Amniotic stem cell (primary cell): ENCODE data around the gene SPAG7.

Experiments
- DNase-seq: peaks from one replicate; lab custom pipeline; 2025; lab: John Stamatoyannopoulos, UW

Gene SPAG7, protein sequence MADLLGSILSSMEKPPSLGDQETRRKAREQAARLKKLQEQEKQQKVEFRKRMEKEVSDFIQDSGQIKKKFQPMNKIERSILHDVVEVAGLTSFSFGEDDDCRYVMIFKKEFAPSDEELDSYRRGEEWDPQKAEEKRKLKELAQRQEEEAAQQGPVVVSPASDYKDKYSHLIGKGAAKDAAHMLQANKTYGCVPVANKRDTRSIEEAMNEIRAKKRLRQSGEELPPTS

DNA sequence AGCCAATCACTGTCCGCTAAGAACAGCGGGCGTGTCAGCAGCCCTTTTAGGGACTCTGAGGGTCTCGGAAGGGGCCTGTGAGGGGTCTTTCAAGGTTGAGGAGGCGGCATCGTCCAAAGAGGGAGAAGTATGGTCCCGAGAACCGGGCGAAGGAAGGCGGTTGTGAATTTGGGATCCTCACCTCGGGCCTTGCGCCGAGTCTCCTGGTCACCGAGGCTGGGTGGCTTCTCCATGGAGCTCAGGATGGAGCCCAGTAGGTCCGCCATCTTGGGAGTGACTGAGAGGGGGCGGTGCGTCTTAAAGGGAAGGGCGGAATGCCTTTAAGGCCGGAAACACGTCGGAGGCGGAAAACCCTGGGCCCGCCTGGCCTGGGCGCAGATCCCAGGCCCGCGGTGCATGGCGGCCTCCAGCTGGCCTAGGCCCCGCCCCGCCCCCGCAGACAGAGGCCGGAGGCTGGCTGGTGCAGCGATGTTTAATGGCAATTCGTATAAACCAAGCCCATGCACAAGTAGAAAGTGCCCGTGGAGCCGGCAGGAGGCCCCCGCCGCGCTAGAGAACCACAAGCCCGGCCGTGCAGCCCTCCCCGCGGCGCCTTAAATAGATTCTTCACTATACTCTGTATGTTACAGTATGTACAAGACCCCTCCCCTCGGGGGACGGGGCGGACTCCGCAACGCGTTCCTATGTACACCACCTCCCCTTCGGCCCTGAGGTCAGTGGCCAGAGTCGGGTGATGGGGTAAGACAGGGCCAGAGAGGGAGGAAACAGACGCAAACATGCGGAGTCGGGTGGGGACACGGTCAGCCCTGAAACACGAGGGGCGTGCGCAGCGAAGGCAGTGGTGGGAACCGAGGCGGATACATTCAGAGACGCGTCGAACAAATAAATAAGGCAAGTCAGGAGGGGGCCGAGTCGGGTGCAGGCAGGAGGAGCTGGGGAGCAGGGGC lies at the start of gene SPAG7:
TSS of gene SPAG7 (minus strand) at position 279 of the 947 bp plus-strand sequence. CDS start at position 266, 13 bp downstream.
- DNase-seq, result peak; percentile 91

DNA sequence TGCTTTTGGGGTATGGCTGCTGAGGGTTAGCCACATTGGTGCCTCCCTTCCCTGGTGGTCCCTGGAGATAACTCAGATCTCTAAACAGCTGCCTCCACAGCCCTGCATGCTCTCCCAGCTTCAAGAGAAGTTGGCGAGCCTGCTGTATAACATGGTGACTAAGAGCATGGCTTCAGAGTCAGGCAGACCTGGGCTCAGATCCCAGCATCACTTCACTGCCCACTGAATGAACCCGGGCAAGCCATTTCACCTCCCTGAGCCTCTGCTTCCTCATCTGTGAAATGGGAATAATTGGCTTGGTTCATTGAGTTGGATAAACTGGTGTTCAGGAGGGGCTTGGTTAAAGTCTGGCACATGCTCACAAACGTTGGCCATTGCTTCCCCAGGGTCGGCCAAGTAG lies 46.7 kb upstream of the SPAG7 start:
- DNase-seq, result no peak

DNA sequence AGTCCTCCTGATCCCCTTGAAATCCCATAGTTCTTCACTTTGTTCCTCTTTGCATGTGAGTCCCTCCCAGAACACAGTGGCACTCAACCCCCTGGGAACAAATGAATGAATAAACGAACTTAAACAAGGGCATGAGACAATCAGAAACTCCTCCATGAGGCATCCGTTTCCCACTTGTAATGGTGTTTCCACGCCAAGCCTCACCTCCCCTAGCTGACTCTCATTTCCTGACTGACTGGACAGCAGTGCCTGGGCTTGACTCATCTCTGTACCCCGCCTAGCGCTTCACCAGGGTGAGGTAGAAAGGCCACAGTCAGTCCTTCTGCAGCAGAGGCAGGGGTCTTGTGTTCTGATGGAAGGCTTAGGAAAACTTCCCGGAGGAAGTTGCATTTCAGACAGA lies 44.3 kb upstream of the SPAG7 start:
- DNase-seq, result no peak

DNA sequence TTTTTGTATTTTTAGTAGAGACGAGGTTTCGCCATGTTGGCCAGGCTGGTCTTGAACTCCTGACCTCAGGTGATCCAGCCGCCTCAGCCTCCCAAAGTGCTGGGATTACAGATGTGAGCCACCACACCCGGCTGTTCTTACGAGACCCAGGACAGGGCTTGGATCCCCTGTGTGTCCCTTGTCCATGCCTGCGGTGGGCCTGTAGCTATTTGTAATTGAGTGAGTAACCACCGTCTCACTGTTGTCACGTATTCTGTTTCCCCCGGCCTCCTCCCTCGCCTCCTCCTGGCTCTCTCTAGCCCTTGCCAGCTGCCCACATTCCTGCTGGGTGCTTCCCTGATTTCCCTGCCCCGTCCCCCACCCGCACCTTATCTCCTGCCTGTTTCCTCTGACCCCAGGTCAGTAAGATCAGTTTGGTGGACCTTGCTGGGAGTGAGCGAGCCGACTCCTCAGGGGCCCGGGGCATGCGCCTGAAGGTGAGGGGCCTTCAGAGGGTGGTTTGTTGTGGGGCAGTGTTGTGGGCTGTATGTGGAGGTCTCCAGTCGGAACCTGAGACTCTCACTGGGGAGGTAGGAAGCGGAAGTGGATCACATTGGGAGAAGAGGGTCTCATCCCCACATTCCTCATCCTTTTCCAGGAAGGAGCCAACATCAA lies 35.7 kb upstream of the SPAG7 start:
- DNase-seq, result no peak

DNA sequence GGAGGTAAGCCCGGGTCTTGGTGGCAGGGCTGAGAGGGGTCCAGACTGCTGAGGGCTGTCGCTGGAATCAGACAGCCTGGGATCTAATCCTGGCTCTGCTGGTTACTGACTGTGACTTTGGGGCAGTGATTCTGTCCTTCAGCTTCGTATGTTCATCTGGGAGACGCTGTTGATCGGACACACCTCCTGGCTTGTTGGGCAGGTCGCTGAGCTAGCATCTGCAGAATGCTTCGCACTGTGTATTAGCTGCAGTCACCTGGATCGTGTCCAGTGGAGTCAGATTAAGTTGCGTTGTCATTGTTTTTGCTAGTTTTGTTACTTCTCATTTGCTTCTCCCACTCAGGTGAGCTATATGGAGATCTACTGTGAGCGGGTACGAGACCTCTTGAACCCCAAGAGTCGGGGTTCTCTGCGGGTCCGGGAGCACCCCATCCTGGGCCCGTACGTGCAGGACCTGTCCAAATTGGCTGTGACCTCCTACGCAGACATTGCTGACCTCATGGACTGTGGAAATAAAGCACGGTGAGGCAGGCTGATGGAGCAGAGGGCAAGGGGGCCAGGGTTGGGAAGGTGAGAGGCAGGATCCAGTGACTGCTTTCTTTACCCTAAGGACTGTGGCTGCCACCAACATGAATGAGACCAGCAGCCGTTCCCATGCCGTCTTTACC lies 34.6 kb upstream of the SPAG7 start:
- DNase-seq, result no peak

DNA sequence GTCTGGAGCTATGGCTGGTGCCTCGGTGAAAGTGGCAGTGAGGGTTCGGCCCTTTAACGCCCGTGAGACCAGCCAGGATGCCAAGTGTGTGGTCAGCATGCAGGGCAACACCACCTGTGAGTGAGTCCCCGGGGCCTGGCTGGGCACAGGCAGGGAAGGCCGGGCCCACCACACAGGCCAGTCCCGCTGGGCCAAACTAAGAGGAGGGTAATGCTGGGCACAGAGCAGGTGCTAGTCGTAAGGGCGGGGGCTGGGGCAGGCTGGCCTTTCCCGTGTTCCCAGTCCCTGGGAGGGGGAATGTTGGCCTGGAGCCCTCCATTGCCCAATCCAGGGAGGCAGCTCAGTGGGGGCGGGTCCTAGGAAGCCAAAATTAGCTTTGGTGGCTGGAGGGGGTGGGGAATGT lies 32.6 kb upstream of the SPAG7 start:
- no peak for DNase-seq

DNA sequence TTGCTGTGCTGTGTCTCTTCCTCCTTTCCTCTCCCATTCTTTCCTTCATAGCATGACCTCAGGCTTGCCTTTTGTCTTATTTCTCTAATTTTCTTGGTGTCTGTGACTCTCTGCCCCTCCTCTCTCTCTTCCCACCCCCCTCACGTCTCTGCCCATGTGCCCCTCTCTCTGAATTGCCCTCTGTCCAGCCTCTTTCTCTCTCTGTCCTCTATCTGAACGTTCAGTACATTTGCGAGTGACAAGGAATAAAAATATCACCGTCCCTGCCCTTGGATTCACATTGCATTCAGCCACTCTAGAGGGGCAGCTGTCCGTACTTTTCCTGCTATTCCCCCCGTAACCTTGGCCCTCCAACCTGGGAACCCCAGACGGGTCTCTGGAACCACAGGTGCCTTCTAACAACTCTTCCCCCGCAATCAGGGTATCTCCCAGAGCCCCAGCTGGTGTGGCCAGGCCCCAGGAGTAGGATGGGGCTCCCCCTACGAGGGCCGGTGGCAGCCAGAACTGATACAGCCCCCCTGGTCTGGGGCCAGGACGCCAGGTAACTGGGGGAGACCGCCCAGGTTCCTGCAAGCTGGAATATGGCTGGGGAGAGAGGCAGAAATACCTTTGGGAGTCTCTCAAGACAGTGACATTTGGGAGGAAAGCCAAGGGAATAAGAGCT lies 31.9 kb upstream of the SPAG7 start:
- DNase-seq, result no peak

DNA sequence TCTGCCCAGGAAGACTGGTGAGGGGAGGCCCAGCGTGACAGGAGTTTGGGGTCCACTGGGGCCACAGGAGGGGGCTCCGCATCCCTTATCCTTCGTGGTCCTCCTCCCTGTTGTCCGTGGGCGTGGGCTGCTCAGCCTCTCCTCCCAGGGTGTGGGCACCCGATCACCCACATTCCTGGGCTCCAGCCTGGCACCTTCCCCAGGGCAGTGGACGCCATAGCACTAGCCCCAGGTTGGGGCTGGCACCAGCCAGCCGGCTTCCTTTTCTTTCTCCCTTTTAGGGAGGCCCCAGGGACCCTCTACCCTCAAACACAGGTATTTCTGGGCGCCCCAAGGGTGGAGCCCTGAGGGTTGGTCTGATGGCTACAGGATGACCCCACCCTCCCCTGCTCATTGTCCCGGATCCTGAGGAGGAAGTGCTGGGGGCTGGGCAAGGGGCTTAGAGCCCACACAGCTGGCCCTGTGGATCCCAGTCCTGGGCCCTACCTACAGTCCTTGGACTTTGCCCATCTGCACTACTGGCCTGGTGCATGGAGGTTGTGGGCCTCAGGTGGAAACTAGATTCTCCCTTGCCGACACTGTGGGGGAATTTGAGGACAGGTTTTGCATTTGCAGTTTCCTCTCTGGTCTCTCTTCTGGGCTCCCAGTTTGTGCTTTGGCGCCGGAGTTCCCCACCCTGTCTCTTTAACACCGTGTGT lies 31.3 kb upstream of the SPAG7 start:
- DNase-seq, result no peak

DNA sequence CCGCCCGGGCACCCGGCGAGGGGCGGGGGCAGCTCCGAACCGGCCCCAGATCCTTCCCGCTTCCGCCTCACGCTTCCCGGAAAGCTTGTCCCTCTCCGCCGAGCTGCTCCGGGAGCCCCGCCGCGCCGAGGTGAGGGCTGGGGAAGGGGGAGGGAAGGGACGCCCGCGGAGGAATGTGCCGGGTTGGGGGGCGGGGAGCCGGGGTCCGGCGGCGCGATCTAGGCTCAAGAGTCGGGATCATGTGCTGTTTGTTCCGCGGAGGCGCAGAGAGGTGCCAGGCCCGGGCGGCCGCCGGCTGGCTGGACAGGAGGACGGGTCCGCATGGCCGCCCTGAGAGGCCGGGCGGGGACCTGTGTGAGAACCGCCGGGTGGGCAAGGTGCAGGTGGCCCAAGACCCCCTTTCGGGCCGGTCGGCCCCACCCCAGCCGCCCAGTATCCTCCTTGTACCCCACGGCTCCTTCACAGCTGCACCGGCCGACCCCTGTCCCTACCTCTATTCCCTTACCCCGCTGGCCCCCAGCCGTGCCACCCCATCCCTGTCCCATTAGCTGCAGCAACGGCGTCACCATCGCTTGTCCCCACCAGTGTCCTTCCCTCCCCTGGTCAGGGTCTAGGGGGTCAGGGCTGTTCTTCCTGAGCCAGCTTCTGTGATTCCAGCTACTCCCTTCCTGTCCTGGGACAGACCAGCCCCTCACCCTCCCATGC lies 30.6 kb upstream of the SPAG7 start:
- DNase-seq, result no peak

DNA sequence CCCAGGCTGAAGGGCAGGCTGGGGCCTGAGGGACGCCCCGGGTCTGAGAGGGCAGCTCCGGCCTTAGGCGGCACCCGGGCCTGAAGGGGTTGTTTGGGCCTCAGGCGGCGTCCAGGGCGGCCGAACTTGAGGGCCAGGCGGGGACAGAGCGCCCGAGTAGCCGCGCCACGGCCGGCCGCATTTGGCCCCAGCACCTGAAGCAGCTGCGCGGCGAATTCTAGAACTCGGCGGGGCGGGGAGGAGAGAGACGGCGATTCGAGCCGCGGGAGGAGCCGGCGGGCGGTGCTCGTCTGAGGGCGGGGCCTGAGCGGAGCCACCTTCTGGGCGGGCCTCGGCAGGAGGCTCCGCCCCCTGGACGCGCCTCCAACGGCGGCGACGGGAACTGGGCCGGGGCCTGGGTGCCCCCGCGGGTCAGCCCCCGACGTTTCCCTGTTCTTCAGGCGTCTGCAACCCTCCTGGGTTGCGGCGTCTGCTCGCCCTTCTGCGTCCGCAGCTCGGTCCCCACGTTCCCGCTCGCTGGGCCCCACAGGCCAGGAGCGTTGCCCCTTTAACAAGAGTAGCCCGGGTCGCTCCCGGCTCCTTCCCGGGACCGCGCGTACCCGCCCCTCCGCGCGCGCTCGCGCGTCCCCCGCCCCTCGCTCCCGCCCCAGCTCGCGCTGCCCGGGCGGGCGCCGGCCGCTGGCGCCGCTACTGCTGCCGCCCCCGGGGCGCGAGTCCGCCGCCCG lies 29.8 kb upstream of the SPAG7 start, which contains the start of the genes INCA1 and KIF1C:
TSS of gene INCA1 (minus strand) at position 221 of the 725 bp plus-strand sequence. CDS start 3,085 bp downstream, outside the sequence.
TSS of gene KIF1C (plus strand) at position 649 of the 725 bp plus-strand sequence. CDS start 2,297 bp downstream, outside the sequence.
- DNase-seq, result peak; percentile 73

DNA sequence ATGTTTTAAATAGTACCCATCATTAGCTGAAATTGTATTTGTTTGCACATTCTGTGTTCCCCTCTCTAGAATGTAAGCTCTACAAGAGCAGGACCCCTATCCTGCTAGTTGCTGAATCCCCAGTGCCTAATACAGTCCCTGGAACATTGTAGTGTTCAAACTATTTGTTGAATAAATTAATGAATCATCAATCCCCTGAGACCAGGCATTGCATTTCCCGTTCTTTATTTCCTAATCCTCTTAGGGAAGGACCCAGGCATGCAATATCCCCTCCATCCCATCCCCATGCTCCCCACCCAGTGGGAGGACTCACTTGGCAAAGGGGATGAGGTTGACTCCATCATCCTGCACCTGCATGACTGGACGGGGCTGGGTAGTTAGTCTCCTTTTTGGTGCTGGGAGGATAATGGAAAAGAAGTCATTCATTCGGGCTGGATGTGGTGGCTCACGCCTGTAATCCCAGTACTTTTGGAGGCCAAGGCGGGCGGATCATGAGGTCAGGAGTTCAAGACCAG lies 26.5 kb upstream of the SPAG7 start:
- DNase-seq, result no peak

DNA sequence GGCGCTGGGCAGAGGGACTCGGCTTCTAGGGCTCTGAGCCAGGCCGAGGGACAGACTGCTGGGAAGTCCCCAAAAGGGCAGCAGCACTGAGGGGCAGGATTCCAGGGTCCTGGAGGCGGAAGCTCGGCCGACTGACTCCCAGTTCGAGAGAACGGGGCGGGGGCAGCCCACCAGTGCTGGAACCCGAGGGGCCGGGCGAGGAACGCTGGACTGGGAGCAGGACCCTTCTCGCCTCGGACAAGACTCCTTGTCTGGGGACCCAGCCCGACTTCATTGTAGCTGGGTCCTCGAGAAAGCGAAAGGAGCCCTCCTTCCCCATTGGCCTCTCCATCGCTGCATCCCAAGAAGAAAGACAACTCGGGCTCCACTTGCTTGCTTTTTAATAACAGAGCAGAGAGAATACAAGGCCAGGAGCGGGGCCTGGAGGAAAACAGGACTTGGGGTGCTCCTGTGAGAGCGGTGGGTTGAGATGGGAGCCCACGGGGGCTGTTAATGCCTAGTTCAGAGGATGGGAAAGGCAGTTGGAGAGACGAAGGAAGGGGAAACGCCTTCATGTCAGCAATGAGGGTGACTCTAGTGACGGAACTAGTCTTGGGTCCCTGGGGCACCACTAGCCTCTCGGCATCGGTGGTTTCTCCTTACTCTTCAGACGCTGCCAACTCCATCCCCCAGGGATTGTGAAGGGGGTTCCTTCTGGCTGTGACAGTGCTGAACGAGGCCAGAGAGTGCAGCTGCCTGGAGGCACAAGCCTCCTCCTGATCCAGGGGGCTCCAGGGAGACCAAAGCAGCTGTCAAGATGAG lies 20.4 kb upstream of the SPAG7 start:
- no peak for DNase-seq

DNA sequence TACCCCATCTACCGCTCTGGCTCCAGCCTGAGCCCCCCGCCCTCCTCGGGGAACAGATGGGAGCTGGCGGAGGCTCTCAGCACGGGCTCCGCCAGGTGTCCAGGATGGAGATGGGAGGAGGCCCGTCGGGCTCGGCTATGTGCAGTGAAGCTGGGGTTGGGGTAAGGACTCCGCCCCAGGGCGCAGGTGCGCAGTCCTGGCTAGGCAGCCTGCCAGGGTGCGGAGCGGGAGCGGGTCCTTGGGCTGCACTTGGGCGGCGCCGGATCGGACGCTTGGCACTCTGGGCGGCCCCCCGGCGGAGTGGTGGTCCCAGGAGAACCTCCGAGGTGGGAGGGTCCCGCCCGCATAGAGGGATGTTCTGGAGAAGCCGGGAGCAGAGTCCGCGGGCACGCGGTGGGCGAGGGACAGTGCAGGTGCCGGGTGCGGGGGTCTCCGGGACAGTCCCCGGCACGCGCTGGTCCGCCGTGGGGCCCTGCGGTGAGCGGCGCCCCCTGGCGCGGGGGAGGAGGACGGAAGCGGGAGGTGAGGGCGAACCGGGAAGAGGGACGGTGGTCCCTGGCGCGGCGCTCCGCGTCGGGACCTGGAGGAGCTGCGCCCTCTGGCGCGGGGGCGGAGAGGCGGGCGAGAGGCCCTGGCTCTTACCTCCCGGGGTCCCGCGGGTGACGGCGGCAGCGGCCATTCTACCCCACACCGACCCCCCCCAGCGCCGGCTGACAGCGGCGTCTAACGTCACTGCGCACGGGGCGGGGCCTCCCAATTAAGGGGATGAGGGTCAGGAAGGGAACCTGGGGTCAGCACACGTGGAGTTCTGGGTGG lies 19.5 kb upstream of the SPAG7 start, which contains the start of gene CAMTA2:
TSS of gene CAMTA2 (minus strand) at position 725 of the 816 bp plus-strand sequence. CDS start 1,453 bp downstream, outside the sequence.
- peak; percentile 30 for DNase-seq

DNA sequence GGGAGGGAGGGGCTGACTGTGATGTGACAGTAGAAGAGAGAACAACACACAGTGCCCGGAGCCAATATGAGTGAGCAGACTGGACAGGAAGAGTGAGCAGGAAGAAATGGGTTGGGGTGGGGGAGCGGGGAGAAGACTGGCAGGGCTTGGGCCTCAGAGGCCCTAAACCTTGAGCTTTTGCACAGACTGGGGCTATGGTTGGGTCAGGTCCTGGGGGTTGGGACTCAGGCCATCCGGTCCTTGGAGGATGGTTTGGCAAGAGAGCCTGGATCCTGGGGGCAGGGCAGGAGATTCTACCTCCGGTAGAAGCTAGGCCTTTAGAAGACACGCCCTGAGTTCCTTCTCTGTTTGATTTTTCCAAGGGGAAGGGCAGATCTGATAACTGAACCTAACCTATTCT lies 18.8 kb upstream of the SPAG7 start:
- DNase-seq, result no peak

DNA sequence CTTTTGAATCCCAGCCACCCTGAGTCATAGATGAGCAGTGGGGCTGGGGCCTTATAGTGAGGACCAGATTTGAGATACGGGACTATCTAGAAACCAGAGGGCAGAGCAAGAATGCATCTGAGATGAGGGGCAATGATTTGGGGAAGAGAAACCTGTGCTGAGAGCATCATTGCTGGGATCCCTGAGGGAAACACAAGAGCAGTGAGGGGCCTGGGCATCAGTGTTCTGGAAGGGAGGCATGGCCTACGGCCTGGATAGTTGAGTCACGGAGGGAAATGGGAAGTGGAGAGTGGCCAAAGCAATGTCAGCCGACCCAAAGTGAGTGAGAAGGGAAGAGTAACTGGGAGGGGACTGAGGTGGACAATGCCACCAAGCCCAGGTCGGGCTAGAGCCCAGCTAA lies 14.7 kb upstream of the SPAG7 start:
- DNase-seq, result no peak

DNA sequence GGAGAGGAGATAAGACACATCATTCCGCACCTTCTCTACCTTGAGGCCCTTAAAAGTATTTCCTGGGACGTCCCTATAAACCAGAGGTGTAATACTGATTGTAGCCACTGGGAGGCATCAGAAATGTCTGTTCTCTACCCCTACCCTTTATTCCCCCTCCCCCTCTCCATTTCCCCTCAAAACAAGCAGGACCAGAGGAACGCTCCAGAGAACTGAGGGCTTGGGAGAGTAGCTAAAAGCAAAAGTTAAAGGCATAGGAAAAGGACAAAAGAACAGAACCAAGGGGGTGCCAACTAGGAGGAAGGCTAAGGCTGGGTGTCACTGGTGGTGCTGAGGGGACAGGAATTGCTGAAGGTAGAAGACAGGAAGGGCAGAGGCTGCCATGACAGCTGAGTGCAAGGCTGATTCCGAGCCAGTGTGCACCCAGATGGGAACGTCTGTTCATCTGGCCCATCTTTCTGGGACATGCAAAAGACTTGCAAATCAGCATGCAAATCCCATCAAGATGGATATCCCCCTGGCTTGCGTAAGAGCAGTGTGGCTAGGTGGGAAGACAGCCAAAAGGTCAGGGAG lies 13.1 kb upstream of the SPAG7 start:
- DNase-seq, result peak; percentile 15

DNA sequence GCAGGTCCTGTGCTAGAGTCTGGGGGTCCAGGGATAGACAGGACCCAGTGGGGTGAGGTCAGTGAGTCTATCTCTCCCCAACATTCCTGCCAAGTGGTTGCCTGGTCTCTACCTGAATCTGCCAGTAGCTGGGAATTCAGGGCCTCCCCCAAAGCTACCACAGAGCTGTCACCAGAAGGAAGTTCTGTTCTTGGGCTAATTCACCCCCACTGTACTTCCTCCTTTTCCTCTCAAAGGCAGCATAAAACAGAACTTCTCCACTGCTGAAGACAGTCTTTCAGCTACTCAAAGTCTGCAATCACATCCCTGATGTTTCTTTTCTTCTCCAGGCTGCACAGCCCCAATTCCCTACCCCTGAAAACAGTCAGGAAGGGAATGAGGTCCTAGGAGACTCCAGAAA lies 11.1 kb upstream of the SPAG7 start:
- no peak for DNase-seq
